ENCODE measurements around the gene PSMC3IP.
A peak's percentile ranks its signal among the peaks of the same experiment; 100 is the strongest.

PSMC3IP gene

GRCh38 chr17:42603318-42603717 is 25.8 kb upstream of the PSMC3IP start:
- DNase-seq (ENCODE audit: low read depth) = no peak
- no peak for TF ChIP-seq MYC (IDR thresholded peaks at IDR 0.05; ENCODE audit: low read depth, low read length)
- TF ChIP-seq POLR2A (IDR thresholded peaks at IDR 0.05; ENCODE audit: extremely low read depth, insufficient read length) = no peak
- TF ChIP-seq CTCF (IDR thresholded peaks at IDR 0.05; ENCODE audit: low read depth, low read length) = no peak
- TF ChIP-seq MAX (IDR thresholded peaks at IDR 0.05; ENCODE audit: low read depth, low read length) = no peak
- H3K4me3 ChIP-seq (ENCODE audit: low read depth, low read length) = no peak overlapping the region

GRCh38 chr17:42598905-42599304 is 21.4 kb upstream of the PSMC3IP start:
- peak; percentile 30 for DNase-seq (ENCODE audit: low read depth)
- H3K4me3 ChIP-seq (ENCODE audit: low read depth, low read length) = no peak overlapping the region
- TF ChIP-seq MYC (IDR thresholded peaks at IDR 0.05; ENCODE audit: low read depth, low read length) (no peak), POLR2A (IDR thresholded peaks at IDR 0.05; ENCODE audit: extremely low read depth, insufficient read length) (no peak)

GRCh38 chr17:42596386-42596785 is 18.9 kb upstream of the PSMC3IP start:
- DNase-seq (ENCODE audit: low read depth) = no peak
- TF ChIP-seq MAX (IDR thresholded peaks at IDR 0.05; ENCODE audit: low read depth, low read length) (no peak), POLR2A (IDR thresholded peaks at IDR 0.05; ENCODE audit: extremely low read depth, insufficient read length) (no peak), CTCF (IDR thresholded peaks at IDR 0.05; ENCODE audit: low read depth, low read length) (no peak), MYC (IDR thresholded peaks at IDR 0.05; ENCODE audit: low read depth, low read length) (no peak)
- H3K4me3 ChIP-seq (ENCODE audit: low read depth, low read length) = no peak overlapping the region

- no peak for DNase-seq (ENCODE audit: low read depth)
- TF ChIP-seq POLR2A (IDR thresholded peaks at IDR 0.05; ENCODE audit: extremely low read depth, insufficient read length) (no peak), MAX (IDR thresholded peaks at IDR 0.05; ENCODE audit: low read depth, low read length) (no peak), CTCF (IDR thresholded peaks at IDR 0.05; ENCODE audit: low read depth, low read length) (no peak), MYC (IDR thresholded peaks at IDR 0.05; ENCODE audit: low read depth, low read length) (no peak)
- H3K4me3 ChIP-seq (ENCODE audit: low read depth, low read length) = no peak overlapping the region
Observed at GRCh38 chr17:42591411-42591810, 13.9 kb upstream of the PSMC3IP start.

- no peak for DNase-seq (ENCODE audit: low read depth)
- TF ChIP-seq CTCF (IDR thresholded peaks at IDR 0.05; ENCODE audit: low read depth, low read length) (no peak), MAX (IDR thresholded peaks at IDR 0.05; ENCODE audit: low read depth, low read length) (no peak), POLR2A (IDR thresholded peaks at IDR 0.05; ENCODE audit: extremely low read depth, insufficient read length) (no peak), MYC (IDR thresholded peaks at IDR 0.05; ENCODE audit: low read depth, low read length) (no peak)
- no peak overlapping the region for H3K4me3 ChIP-seq (ENCODE audit: low read depth, low read length)
Observed at GRCh38 chr17:42590886-42591285, 13.4 kb upstream of the PSMC3IP start.

- no peak for DNase-seq (ENCODE audit: low read depth)
- no peak for TF ChIP-seq MAX (IDR thresholded peaks at IDR 0.05; ENCODE audit: low read depth, low read length)
- TF ChIP-seq MYC (IDR thresholded peaks at IDR 0.05; ENCODE audit: low read depth, low read length) = no peak
- no peak for TF ChIP-seq POLR2A (IDR thresholded peaks at IDR 0.05; ENCODE audit: extremely low read depth, insufficient read length)
- TF ChIP-seq CTCF (IDR thresholded peaks at IDR 0.05; ENCODE audit: low read depth, low read length) = no peak
- H3K4me3 ChIP-seq (ENCODE audit: low read depth, low read length) = no peak overlapping the region
Observed at GRCh38 chr17:42586514-42587230, 9.1 kb upstream of the PSMC3IP start.

All from NB4 (cell line).